Neutrophil (primary cell): ENCODE data around the gene KIT.

Source experiments
- H3K27ac ChIP-seq: fragments of 200-600 bp; sonication (generic); 2 replicates; pipeline ENCODE4 v1.5.1; 2016; ENCODE audit warnings: mild to moderate bottlenecking, moderate library complexity
- H3K27me3 ChIP-seq: fragments of 200-600 bp; sonication (generic); 2 replicates; pipeline ENCODE4 v1.6.0; 2016; ENCODE audit warnings: mild to moderate bottlenecking
- H3K36me3 ChIP-seq: fragments of 200-600 bp; sonication (generic); 2 replicates; pipeline ENCODE4 v1.5.1; 2017
- H3K4me1 ChIP-seq, 2 experiments: fragments of 200-600 bp in 1 of 2; sonication (generic) in 1 of 2; 1 replicate in 1 of 2; 2 replicates in 1 of 2; pipeline versions ENCODE4 v1.5.1 to v1.6.1; 2013 to 2016; ENCODE audit warnings: low read depth in 1 of 2, low read length in 1 of 2, mild to moderate bottlenecking in 1 of 2, moderate library complexity in 1 of 2; ENCODE audit not compliant: control insufficient read depth in 1 of 2, insufficient read depth in 1 of 2
- H3K4me3 ChIP-seq, 2 experiments: fragments of 200-600 bp in 1 of 2; sonication (generic) in 1 of 2; 1 replicate in 1 of 2; 2 replicates in 1 of 2; pipeline ENCODE4 v1.5.1; 2013 to 2016; ENCODE audit warnings: low read depth in 1 of 2, low read length in 1 of 2, mild to moderate bottlenecking in 1 of 2, moderate library complexity in 1 of 2
- H3K9me3 ChIP-seq: fragments of 200-600 bp; sonication (generic); 2 replicates; pipeline ENCODE4 v1.5.1; 2016
- TF ChIP-seq, protein P1 (sequence below): fragments of 200-600 bp; sonication (generic); IDR thresholded peaks from 2 replicates; pipeline ENCODE4 v1.5.1; 2016; ENCODE audit warnings: antibody characterized with exemption

Gene KIT

DNA sequence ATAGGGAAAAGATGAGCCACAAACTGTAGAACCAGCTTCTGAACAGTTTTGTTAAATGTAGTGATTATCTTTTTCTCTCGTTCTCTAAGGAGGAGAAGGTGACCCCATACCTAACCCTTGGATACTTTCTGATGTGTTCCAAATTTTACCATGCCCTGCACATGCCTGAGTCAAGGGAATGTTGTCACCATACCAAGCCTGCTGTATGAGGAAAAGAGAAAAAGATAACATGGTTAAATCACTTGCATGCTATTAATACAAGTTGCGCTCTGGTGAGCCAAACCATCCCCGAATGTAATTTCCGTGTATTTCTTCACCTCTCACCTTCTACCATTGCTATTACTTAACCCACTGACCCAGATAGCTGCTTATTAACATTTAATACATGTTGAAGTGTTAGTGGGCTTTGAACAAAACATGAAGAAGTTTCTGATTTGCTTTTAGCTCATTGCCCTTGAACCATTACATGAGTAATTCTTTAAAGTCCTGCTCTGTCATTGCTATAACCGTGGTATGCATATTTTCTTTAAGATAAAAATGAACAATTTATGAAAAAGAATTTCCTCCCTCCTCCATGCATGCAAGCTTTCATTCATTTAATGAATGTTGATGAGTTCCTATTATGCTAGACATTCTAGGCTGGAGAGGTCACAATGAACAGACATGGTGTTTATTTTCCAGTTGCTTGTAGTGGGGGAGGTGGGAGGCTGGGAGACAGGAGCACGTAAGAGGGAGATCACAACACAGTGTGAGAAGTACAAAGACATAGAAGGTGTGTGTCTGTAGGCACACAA is 13.6 kb upstream of the KIT start:
- H3K9me3 ChIP-seq = no peaks in the 10 kb centered on the region
- TF ChIP-seq, protein P1, sequence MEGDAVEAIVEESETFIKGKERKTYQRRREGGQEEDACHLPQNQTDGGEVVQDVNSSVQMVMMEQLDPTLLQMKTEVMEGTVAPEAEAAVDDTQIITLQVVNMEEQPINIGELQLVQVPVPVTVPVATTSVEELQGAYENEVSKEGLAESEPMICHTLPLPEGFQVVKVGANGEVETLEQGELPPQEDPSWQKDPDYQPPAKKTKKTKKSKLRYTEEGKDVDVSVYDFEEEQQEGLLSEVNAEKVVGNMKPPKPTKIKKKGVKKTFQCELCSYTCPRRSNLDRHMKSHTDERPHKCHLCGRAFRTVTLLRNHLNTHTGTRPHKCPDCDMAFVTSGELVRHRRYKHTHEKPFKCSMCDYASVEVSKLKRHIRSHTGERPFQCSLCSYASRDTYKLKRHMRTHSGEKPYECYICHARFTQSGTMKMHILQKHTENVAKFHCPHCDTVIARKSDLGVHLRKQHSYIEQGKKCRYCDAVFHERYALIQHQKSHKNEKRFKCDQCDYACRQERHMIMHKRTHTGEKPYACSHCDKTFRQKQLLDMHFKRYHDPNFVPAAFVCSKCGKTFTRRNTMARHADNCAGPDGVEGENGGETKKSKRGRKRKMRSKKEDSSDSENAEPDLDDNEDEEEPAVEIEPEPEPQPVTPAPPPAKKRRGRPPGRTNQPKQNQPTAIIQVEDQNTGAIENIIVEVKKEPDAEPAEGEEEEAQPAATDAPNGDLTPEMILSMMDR = no peak

DNA sequence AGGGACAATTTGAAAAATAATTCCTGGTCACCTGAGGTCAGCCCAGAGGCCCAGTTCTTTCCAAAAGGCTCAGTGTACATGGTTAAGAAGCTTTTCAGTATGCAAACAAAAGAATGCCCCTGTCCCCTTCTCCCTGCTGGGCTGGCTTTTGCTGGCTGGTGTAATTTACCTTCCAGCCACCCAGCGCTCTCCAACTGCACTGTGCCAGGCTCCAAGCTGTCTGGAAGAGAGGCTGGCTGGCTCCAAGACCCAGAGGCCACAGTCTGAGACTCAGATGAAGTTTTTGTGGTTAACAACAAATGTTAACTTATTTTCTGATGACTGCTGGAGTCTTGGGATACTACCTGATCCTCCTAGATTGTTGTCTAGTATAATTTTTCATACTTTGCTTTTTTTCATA is 11.9 kb upstream of the KIT start:
- Histone ChIP-seq H3K4me3 (no peak overlapping the region), H3K4me1 (no peaks in the 10 kb centered on the region), H3K36me3 (no peaks in the 10 kb centered on the region), H3K27ac (no peak overlapping the region), H3K9me3 (no peaks in the 10 kb centered on the region), H3K27me3 (no peaks in the 10 kb centered on the region)
- TF ChIP-seq, protein P1 = no peak

More for the DNA sequence above, 13.6 kb upstream of the KIT start:
- Histone ChIP-seq H3K27ac (no peak overlapping the region), H3K36me3 (no peaks in the 10 kb centered on the region), H3K4me1 (no peaks in the 10 kb centered on the region), H3K27me3 (no peaks in the 10 kb centered on the region), H3K4me3 (no peak overlapping the region)

DNA sequence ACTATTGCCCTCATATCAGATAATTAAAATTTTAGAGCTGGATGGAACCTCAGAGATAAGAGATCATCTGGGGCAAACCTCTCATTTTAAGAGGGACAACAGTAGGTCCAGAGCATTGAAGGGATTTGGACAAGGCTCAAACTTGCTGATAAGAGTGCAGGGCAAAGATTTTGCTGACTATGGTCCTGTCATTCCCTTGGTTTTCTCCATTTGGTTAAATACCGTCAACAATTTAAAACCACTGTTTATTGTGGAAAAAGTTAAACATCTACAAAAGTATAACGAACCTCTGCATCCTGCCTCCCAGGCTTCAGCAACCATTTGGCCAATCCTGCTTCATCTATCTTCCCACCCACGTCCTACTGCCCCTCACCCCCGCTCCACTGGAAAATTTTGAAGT is 10.7 kb upstream of the KIT start:
- Histone ChIP-seq H3K4me1 (no peaks in the 10 kb centered on the region), H3K36me3 (no peaks in the 10 kb centered on the region), H3K27me3 (no peaks in the 10 kb centered on the region), H3K4me3 (no peak overlapping the region), H3K9me3 (no peaks in the 10 kb centered on the region), H3K27ac (no peak overlapping the region)
- TF ChIP-seq, protein P1 = no peak

DNA sequence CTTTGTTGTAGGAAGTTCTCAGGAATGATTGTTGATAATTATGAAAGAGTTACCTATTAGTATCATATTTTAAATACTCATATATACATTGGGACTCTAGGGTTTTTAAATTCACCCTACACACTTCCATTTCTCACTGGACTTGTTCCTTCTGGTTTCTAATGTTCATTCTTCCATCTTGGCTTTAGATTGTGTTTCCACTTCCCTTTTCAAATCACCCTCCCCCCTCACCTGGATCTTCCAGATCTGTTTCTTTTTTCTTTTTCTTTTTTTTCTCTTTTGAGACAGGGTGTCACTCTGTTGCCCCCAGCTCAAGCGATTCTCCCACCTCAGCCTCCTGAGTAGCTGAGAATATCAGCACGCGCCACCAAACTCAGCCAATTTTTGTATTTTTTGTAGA is 6.7 kb upstream of the KIT start:
- Histone ChIP-seq H3K9me3 (no peaks in the 10 kb centered on the region), H3K27me3 (peaks cover 14% of the 10 kb centered on the region), H3K4me3 (no peak overlapping the region), H3K27ac (no peak overlapping the region), H3K4me1 (no peaks in the 10 kb centered on the region), H3K36me3 (no peaks in the 10 kb centered on the region)
- TF ChIP-seq, protein P1 = no peak

DNA sequence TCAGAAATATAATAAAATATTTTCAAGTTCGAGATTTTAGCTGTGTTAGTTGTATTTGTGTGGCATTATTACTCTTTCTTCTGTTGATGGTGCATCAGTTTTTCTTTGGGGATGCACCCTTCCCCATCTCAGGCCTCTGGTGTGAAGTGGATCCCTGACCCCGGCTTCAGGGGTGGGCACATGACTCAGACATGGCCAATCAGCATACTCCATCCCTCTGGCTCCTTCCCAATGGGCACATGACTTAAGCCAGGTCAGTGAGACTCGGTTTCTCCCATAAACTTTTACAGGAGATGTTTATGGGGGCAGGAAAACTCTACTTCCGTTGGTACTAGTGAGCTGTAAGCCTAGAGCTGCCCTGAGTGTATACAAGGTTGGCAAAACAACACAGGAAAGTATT is 3.0 kb upstream of the KIT start:
- no peak overlapping the region for H3K27ac ChIP-seq
- H3K27me3 ChIP-seq = peaks cover 51% of the 10 kb centered on the region
- no peak overlapping the region for H3K4me3 ChIP-seq
- no peaks in the 10 kb centered on the region for H3K36me3 ChIP-seq
- TF ChIP-seq, protein P1 = no peak
- H3K9me3 ChIP-seq = no peaks in the 10 kb centered on the region
- peaks cover 20 to 29% of the 10 kb centered on the region in 2 experiments for H3K4me1 ChIP-seq
